Measurements from ENCODE around the gene KCNJ14.

Gene KCNJ14

GRCh38 chr19:48489608-48490216, 34.3 kb downstream of the KCNJ14 start:
- peak in 2 of 3 experiments; percentile 42 to 75 for DNase-seq

- peak; percentile 64 to 78 (median 74) for DNase-seq
Observed at GRCh38 chr19:48490981-48491792, 35.8 kb downstream of the KCNJ14 start.

- no peak for DNase-seq
Observed at GRCh38 chr19:48491793-48492123, 36.4 kb downstream of the KCNJ14 start.

- DNase-seq = peak; percentile 97 to 100 (median 99)
Observed at GRCh38 chr19:48492925-48493717, 37.7 kb downstream of the KCNJ14 start.

DNA sequence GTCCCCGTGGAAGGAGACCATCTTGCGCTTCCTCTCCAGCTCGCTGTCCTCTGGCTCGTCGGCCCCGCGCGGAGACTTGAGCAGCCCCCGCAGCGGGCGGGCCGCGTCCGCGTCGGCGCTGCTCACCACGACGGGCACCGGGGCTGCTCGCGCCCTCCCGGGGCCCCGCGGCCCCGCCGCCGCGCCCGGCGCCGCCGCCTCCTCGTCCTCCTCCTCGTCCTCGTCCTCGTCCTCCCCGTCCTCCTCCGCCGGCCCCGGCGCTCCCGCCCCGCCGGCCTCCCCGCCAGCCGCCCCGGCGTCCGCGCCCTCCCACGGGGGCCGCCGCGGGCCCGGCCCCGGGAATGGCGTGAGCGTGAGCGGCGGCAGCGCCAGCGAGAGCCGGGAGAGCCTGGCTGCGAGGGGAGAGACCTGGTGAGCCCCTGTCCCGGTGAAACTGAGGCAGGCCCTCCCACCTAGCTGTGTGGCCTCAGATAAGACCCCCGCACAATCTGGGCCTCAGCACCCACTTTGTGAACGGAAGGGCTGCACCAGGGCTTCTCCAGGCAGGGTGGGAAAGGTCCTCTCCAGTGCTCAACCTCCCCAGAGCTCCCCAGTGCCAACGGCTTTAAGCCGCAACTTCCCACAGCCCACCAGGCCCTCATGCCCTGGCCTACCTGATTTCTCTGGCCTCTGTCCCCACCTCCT, 38.5 kb downstream of the KCNJ14 start:
- DNase-seq = peak in 1 of 3 experiments; percentile 29

- no peak for DNase-seq
Observed at GRCh38 chr19:48495396-48495795, 40.0 kb downstream of the KCNJ14 start.

- no peak for DNase-seq
Observed at GRCh38 chr19:48496959-48497727, 41.8 kb downstream of the KCNJ14 start.

DNA sequence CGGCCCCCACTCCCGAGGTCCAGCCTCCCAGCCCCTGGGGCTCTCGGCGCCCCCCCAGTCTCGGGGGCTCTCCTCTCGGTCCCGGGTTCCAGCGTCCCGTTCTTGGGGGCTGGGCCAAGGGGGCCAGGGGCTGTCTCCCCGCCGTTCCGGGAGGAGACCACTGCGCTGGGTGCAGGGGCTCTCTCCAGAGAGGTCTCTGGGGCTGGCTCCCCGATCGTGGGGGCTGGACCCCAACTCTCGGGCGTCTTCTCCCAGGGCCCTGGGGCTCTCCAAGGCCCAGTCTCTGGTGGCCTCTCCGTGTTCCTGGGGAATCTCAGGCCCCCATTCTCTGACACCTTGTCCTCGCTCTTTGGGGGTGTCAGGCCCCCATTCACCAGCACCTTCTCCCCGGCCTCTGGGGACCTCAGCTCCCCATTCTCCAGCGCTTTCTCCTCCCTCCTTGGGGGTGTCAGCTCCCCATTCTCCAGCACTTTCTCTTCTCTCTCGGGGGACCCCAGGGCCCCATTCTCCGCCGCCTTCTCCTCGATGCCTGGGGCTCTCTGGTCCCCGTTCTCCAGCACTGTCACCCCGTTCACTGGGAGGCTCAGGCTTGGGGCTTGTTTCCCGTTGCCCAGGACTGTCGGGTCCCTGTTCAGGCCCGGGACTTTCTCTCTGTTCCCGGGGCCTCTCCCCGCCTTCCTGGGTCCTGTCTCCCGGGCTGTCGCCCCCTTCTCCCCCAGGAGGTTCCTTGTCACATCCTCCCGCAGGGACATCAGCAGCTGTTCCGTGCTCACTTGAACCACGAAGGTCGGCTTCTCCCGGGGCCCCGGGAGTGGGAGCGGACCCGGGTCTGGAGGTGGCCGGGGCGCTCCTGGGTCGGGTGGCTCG, 42.6 kb downstream of the KCNJ14 start:
- no peak for DNase-seq

- DNase-seq = no peak
Observed at GRCh38 chr19:48498595-48499311, 43.4 kb downstream of the KCNJ14 start.

GRCh38 chr19:48499316-48500090, 44.1 kb downstream of the KCNJ14 start:
- DNase-seq = no peak

DNA sequence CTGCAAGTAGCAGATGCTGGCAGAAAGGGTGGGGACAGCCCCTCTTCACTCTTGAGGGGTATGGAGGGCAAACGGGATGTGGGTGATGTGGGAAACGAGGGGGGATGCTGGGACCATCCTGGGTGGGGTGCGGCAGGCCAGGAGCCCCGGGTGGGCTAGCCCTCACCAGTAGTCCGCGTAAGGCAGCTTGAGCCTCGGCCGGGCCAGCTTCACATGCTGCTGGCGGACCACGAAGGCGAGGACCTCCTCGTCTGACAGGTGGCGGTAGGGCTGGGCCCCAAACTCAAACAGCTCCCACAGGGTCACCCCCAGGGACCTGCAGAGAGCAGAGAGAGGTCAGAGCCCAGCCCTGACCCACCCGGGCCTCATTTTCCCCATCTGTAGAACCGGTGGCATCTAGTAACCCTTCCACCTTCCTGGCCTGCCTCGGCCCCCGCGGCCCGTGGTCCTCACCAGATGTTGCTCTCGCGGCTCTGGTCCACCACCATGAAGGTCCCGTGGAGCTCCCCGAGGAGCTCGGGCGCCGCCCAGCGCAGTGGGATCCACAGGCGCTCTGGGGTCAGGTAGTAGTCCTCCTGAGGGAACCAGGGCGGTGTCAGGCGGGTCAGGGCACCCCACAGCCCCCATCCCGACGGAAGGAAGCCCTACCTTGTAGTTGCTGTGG, 45.6 kb downstream of the KCNJ14 start:
- DNase-seq = peak in 1 of 3 experiments; percentile 25

DNA sequence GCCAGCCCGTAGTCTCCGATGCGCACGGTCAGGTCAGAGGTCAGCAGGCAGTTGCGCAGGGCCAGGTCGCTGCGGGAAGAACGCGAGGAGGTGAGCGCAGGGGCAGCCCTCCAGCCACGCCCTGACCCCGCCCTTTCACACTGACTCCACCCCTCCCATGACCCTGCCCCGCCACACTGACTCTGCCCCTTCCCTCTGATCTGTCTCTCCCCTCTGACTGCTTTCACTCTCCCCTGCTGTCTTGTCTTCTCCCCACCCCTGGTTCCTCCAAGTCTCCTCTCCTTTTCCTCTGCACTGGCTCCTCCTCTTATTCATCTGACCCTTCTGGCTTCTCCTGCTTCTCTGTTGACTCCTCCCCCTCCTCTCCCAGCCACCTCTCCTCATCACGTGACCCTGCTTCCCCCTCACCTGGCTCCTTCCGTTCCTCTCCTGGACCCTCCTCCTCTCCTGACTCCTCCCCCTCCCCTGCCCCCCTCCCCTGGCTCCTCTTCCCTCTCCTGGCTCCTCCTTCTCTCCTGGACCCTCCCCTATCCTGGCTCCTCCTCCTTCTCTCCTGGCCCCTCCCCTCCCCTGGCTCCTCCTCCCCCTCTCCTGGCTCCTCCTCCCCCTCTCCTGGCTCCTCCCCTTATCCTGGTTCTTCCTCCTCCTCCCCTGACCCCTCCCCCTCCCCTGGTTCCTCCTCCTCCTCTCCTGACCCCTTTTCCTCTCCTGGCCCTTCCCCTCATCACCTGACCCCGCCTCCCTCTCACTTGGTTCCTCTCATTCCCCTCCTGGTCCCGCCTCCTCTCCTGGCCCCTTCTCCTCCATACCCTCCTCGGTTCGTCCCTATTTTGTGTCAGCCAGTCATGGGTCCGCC, 46.3 kb downstream of the KCNJ14 start:
- peak; percentile 96 to 99 (median 98) for DNase-seq

- DNase-seq = no peak
Observed at GRCh38 chr19:48502350-48503018, 47.1 kb downstream of the KCNJ14 start.

DNA sequence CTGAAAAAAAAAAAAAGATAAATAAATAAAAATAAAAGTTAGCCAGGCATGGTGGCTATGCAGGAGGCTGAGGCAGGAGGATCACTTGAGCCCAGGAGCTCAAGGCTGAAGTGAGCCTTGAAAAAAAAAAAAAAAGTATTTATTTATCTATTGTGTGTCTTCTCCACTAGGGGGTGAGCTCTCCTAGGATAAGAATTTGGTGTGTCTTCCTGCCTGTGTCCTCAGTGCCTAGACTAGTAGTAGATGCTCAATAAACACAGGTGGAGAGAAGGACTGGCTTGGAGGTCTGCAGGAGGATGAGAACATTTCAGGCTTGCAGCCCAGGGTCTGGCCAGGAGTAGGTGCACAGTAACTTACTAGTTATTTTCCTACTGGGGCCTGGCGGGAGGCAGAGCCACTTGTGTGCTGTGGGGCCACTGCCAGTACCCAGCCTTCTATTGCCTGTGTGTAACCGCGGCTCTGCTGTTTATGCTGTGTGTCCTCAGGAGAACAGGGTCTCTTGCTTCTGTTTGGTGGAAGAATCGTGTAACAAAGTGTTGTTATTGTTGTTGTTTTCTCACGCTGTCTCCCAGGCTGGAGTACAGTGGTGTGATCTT, 50.9 kb downstream of the KCNJ14 start:
- DNase-seq = peak; percentile 17 to 65 (median 52)

DNA sequence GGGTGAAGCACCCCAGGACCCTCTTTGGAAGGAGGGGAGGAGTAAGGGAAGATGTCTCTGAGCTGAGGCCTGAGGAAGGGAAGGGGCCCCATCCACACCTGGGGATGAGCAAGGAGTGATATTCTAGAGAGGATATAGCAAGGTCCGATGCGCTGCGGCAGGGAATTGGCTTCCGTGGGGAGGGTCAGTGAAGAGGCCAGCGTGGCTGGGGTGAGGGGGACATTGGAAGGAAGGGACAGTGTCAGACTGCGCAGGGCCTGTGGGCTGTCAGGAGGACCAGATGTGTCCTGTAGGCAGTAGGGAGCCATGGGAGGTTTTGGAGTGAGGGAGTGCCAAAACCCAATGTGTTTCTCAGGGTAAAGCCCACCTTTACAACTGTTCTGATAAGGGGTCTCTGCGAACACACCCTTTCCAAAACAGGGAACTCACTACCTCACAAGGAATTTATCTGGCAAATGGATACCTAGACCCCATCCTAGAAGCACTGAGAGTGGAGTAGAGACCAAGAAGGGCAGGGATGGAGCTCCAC, 52.6 kb downstream of the KCNJ14 start:
- no peak for DNase-seq

- DNase-seq = no peak
Observed at GRCh38 chr19:48508729-48509411, 53.5 kb downstream of the KCNJ14 start.

All from NCI-H1417 (cell line).